ENCODE data around the gene NAV2. TPM values are rescaled to one million over a fixed set of nuclear protein-coding genes. Genes with fewer than 3 reads are reported as not detected.

The NAV2 gene
- total RNA-seq, 1 donor from 2014 or later = 9.6 TPM

DNA sequence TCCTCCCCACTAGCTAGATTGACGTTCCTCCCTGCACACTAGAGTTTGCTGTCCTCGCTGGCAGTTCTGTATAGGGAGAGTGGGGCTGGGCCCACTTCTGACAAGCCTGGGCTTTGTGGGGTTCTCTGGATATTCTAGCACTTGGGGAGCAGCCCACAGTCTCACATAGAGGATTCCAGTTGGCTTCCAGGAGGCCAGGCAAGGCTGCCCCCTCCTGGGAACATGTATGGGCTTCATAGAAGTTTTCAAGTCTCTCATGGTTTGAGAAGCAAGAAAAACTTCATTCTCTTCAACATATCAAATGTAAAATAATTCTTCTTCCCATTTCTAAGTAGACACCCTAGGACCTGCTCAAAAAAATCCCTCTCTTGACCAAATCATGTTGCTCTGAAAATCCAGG, 87.5 kb downstream of the NAV2 start:
- peaks cover 6% of the 10 kb centered on the region for H3K36me3 Mint-ChIP-seq
- DNase-seq (ENCODE audit: low spot score) = no peak

GRCh38 chr11:19800714-19801519, 88.3 kb downstream of the NAV2 start:
- Histone ChIP-seq H3K36me3 (no peaks in the 10 kb centered on the region), H3K27ac (no peak overlapping the region), H3K4me2 (no peak overlapping the region), H3K9me3 (ENCODE audit: low read depth) (no peaks in the 10 kb centered on the region), H2AFZ (replicated peaks) (no peak overlapping the region), H3K27me3 (no peaks in the 10 kb centered on the region), H4K20me1 (ENCODE audit: low read depth) (no peaks in the 10 kb centered on the region), H3K4me1 (no peaks in the 10 kb centered on the region), H3K4me3 (no peak overlapping the region), H3K79me2 (ENCODE audit: low read depth) (peaks cover 21% of the 10 kb centered on the region), H3K9ac (no peak overlapping the region), H3F3A (ENCODE audit: low read depth) (no peaks in the 10 kb centered on the region)
- no peak for TF ChIP-seq EZH2 (IDR thresholded peaks at IDR 0.05)
- TF ChIP-seq EZH2phosphoT487 (IDR thresholded peaks at IDR 0.05) = no peak
- peak; percentile 41 for TF ChIP-seq CTCF (IDR thresholded peaks at IDR 0.05)
- Mint-ChIP-seq H3K9me3 (no peaks in the 10 kb centered on the region), H3K27ac (no peak overlapping the region), H3K36me3 (peaks cover 6% of the 10 kb centered on the region), H3K4me1 (peaks cover 19% of the 10 kb centered on the region), H3K27me3 (ENCODE audit: insufficient read depth, low read depth) (no peaks in the 10 kb centered on the region), H3K4me3 (no peak overlapping the region)
- DNase-seq (ENCODE audit: low spot score) = no peak

More for the DNA sequence above, 87.5 kb downstream of the NAV2 start:
- Mint-ChIP-seq H3K4me1 (peaks cover 17% of the 10 kb centered on the region), H3K4me3 (no peak overlapping the region), H3K27ac (no peak overlapping the region), H3K9me3 (no peaks in the 10 kb centered on the region), H3K27me3 (ENCODE audit: insufficient read depth, low read depth) (no peaks in the 10 kb centered on the region)
- H3K79me2 ChIP-seq (ENCODE audit: low read depth) = peaks cover 25% of the 10 kb centered on the region
- no peak overlapping the region for H2AFZ ChIP-seq (replicated peaks)
- no peak overlapping the region for H3K9ac ChIP-seq
- H4K20me1 ChIP-seq (ENCODE audit: low read depth) = no peaks in the 10 kb centered on the region
- H3K4me1 ChIP-seq = no peaks in the 10 kb centered on the region
- no peak overlapping the region for H3K4me3 ChIP-seq
- H3K9me3 ChIP-seq (ENCODE audit: low read depth) = no peaks in the 10 kb centered on the region
- no peaks in the 10 kb centered on the region for H3K27me3 ChIP-seq
- H3F3A ChIP-seq (ENCODE audit: low read depth) = no peaks in the 10 kb centered on the region
- H3K4me2 ChIP-seq = no peak overlapping the region
- H3K36me3 ChIP-seq = no peaks in the 10 kb centered on the region
- no peak overlapping the region for H3K27ac ChIP-seq
- TF ChIP-seq EZH2 (IDR thresholded peaks at IDR 0.05) (no peak), EZH2phosphoT487 (IDR thresholded peaks at IDR 0.05) (no peak), CTCF (IDR thresholded peaks at IDR 0.05) (peak; percentile 37)

- peaks cover 22% of the 10 kb centered on the region for H3K79me2 ChIP-seq (ENCODE audit: low read depth)
- Mint-ChIP-seq H3K36me3 (peaks cover 5% of the 10 kb centered on the region), H3K27ac (no peak overlapping the region), H3K9me3 (no peaks in the 10 kb centered on the region), H3K27me3 (ENCODE audit: insufficient read depth, low read depth) (no peaks in the 10 kb centered on the region), H3K4me1 (peaks cover 19% of the 10 kb centered on the region), H3K4me3 (no peak overlapping the region)
- H3K36me3 ChIP-seq = no peaks in the 10 kb centered on the region
- H3K9me3 ChIP-seq (ENCODE audit: low read depth) = no peaks in the 10 kb centered on the region
- peaks cover 11% of the 10 kb centered on the region for H3K4me1 ChIP-seq
- peaks cover 5% of the 10 kb centered on the region for H3F3A ChIP-seq (ENCODE audit: low read depth)
- H3K27me3 ChIP-seq = no peaks in the 10 kb centered on the region
- no peak overlapping the region for H3K4me3 ChIP-seq
- no peak overlapping the region for H2AFZ ChIP-seq (replicated peaks)
- H4K20me1 ChIP-seq (ENCODE audit: low read depth) = no peaks in the 10 kb centered on the region
- no peak for TF ChIP-seq EZH2phosphoT487 (IDR thresholded peaks at IDR 0.05)
- no peak for TF ChIP-seq CTCF (IDR thresholded peaks at IDR 0.05)
- TF ChIP-seq EZH2 (IDR thresholded peaks at IDR 0.05) = no peak
- H3K4me2 ChIP-seq = no peak overlapping the region
- no peak overlapping the region for H3K27ac ChIP-seq
- no peak for DNase-seq (ENCODE audit: low spot score)
- no peak overlapping the region for H3K9ac ChIP-seq
Measured at GRCh38 chr11:19802773-19803293, 90.2 kb downstream of the NAV2 start.

All from neural progenitor cell (in vitro differentiated cells).